Inflammatory macrophage (primary cell): ENCODE results near the gene MAPK12.
"Not testable (repeated sequence)": the region's sequence is repeated elsewhere in the genome, so short reads cannot be mapped to it uniquely, and the experiment has no call there.

ENCODE experiments used
- DNase-seq, 2 donors: peaks; one replicate each; pipeline ENCODE4 v3.0.0-alpha.2; 2020 to 2022

The MAPK12 gene

DNA sequence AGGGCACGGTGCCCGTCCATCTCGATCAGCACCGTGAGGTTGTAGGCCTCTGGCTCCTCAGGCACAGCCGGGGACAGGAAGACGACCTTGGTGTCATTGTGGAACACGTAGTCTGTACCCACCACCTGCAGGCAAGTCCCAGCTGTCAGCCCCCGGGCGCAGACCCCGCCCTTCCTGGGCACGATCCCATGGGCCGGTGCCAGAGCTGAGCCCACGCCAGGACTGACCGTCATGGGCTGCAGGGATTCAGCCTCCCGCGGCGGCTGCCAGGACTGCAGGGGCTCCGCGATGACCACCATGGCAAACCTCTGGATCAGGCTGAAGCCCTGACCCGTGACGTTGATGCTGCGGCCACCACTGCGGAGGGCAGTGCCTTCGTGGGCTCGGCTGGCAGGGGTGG is 20.5 kb upstream of the MAPK12 start:
- no peak for DNase-seq

DNA sequence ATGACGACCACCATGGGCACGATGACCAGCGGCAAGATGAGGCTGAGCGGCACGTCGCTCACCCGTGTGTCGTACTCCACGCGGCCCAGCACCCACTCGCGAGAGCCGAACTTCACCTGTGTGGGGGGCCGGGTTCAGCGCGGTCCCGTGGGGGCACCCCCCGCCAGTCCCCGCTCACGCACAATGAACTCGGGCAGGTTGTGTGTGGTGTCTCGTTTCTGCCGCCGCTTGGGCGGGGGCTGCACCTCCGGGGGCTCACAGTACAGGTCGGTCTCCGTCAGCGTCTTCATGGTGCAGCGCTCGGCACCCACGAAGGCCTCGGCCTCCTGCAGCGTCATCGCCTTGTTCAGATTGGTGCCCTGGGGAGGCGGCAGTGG is 19.9 kb upstream of the MAPK12 start:
- DNase-seq = no peak

DNA sequence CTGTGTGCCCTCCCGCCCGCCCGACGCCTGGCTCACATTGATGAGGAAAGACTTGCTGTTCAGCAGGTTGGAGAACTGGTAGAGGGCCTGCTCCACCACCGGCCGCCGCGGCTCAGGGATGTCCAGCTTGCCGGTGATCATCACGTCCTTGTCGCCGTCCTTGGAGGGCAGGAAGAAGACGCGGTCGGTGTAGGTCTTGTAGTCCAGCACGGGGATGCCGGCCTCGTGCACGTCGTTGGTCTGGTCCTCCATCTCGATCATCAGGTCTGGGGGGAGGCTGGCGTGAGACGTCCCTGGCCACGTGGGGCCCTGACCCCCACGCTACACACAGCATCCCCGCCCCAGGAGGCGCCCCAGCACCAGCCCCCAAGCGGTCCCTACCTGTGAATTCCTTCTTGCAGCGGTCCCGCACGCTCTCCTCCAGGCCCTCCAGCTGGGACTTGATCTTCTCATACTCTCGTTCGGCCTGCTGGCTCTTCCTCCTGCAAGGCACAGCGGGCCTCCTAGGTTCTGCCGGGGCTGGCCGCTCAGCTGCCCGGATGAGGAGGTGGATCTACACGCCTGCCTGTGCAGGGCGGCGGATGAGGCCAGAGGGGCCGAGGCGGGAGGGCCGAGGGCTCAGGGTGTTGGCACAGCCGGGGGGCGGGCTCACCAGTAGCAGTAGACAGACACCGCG is 19.4 kb upstream of the MAPK12 start:
- no peak for DNase-seq

DNA sequence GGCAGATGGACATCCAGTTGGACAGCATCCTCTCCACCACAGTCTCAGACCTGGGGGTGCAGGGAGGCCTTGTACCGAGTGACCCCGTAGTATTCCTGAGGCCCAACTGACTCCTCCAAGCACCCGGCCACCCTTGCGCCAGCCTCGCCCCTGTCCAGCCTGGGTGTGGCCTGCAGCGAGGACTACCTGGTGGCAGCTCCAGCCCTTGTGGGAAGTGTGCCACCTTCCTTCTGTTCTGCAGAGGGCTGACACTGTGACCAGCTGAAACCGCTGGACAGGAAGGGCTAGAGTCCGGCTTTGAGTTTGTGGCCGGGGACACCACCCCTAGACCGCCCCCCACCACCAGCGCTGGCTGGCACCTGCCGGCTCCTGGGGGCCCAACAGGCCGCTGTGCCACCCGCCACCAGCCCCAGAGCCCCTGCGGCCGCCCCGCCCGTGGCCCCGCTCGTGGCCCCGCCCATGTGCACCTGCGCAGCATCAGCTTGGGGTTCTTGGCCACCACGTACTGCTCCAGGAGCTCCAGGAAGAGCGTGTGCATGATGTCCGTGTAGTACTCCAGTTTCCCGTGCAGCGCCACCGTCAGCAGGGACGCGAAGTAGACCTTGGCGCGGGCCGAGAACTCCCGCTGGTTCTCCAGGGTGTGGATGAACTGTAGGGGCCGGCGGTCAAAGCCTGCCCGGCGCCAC is 18.7 kb upstream of the MAPK12 start:
- no peak for DNase-seq

DNA sequence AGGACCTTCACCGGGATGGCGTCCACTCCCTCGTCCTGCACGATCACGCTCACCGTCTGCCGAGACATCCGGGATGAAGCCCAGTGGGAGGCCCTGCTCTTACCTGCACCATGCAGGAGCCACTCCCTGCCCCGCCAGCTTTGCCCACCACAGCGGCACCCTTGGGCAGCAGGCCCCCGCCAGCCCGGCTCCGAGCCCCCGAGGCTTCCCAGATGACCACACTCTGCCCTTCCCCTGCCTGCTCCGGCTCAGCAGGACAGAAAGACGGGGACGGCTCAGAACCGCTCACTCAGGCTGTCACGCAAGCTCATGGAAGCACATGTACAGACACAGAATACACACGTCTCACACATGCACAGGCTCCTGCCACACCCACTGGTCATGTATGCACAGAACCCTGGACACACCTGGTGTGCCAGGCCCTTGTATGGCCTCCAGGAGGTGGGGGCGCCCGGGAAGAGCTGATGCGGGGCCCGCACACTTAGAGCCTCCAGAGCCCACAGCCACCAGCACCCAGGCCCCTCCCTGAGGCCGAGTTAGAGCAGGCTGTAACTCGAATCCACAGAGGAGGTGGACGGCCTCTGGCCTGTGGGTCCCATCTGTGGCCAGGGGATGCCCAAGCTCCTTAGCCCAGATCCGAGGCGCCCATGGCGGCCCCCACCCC is 17.6 kb upstream of the MAPK12 start:
- no peak for DNase-seq

DNA sequence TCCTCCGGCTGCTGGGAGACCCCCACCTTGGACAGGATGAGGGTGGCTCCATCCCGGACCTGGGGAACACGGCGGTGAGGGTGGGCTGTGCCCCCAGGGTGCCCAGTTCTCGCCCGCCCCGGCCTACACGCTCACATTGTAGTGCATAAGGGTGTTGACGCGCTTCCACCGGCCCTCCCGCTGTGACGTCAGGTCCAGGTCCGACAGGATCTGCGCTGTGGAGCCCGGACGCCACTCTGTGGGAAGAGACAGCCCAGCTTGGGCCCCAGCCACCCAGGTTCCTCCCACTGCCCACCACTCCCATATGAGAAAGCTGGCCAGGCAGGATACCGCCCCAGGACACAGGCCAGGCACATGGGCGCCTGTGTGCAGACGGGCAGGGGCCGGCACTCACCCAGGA is 17.0 kb upstream of the MAPK12 start:
- DNase-seq = no peak

DNA sequence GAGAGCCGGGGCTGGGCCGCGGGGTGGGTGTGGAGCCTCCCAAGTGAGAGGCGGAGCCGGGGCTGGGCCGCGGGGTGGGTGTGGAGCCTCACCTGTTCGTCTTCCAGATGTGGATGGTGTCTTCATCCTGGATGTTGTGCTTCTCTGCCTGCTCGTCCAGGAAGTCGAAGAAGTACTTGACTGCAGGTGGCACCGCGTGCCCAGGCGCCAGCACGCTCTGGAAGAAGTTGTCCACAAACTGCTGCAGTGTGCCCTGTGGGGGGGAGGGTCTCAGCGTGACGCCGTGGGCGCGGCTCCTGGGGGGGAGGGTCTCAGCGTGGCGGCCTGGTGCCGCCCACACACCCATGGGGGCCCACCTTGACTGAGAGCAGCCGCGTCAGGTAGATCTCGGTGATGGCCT is 16.3 kb upstream of the MAPK12 start:
- no peak for DNase-seq

DNA sequence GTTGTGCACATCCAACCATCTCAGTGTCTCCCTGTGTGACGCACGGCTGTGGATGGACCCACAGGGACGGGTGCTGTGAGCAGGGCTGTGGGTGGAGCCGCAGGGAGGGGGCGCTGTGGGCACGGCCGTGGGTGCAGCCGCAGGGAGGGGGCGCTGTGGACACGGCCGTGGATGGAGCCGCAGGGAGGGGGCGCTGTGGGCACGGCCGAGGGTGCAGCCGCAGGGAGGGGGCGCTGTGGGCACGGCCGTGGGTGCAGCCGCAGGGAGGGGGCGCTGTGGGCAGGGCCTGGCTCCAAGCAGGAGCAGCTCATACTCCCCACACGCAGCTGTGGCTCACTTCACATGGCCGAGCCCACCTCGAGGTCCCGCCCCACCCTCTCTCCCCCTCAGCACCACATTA is 14.7 kb upstream of the MAPK12 start:
- DNase-seq = peak; percentile 49 to 63

DNA sequence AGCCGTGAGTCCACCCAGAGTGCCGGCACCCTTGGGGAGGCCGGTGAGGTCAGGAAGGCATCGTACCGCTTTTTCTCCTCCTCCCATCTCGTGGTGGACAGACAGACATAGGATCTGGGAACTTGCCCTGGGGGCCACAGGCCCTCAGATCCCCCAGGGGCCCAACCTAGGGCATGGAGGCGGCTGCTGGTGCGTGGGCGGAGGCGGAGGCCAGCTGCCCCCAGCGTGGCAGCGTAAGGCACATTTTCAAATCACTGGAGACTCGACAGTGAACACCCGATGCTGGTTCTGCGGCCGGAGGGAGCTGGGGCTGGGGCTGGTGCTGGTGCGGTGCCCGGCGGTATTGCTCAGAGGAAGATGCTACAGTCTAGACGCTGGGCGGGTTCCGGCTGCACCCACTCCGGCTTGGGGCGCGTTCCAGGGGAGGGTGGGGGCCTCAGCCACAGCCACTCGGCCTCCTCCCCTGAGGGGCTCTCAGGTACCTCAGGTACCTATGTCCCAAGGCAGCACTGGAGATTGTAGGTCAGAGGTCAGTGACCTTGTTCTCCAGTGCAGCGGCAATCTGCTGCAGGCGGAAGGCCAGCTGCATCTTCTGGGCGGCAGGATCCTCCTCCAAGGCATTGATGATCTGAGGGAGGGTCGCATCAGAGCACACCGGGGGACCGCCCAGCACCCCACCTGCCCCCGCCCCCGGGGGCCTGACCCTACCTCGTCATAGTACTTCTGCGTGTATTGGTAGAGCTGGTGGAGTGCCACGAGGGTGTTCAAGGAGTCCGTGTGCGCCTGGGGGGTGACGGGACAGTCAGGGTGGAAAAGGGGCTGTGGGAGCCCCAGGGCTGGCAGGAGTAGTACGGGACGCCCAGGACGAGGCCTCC is 13.9 kb upstream of the MAPK12 start:
- no peak for DNase-seq

DNA sequence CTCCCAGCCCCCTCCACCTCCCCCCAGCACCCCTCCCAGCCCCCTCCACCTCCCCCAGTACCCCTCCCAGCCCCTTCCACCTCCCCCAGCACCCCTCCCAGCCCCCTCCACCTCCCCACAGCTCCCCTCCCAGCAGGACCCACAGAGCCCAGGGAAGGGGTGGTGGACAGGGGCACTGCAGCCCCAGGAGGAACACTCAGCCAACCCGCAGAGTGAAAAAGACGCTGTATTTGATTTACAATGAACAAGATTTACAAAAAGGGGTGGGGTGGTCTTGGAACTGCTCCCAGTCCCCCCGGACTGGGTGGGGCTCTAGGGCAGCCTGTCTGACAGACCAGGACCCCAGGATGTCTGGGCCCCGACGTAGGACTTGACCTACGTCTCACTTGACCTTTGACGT is 13.3 kb upstream of the MAPK12 start:
- no peak for DNase-seq

DNA sequence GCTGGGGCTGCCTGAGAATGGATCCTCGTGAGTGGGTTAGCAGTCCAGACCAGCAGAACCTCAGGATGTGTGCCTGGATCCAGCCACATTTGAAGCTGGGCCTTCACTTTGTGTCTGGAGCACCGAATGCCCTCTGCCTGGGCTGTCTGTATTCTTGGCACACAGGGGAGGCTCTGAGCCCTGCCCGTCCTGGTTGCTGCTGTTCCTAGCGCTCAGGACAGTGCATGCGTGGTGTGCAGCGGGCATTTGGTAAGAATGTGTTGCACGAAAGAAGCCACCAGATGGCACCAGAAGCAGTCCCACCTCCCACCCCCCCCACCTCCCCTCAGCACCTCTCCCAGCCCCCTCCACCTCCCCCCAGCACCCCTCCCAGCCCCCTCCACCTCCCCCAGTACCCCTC is 12.8 kb upstream of the MAPK12 start:
- peak; percentile 48 to 55 for DNase-seq

DNA sequence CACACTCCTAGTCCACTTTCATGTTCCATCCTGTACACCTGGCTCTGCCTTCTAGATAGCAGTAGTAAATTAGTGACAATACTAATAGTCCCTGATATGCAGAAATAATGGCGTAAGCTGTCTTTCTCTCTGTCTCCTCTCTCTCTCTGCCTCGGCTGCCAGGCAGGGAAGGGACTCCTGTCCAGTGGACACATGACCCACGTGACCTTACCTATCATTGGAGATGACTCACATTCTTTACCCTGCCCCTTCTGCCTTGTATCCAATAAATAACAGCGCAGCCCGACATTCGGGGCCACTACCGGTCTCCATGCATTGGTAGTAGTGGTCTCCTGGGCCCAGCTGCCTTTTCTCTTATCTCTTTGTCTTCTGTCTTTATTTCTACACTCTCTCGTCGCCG is 12.3 kb upstream of the MAPK12 start:
- DNase-seq = not testable (repeated sequence)

DNA sequence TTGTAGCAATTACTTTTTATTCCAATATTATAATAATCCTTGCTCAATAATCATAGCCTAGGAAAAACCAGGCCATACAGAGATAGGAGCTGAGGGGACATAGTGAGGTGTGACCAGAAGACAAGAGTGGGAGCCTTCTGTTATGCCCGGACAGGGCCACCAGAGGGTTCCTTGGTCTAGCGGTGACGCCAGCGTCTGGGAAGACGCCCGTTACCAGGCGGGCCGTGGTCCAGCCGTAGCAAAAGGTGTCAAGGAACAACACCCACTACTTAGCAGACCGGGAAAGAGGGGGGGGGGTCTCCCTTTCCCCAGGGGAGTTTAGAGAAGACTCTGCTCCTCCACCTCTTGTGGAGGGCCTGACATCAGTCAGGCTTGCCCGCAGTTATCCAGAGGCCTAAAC is 11.9 kb upstream of the MAPK12 start:
- not testable (repeated sequence) for DNase-seq

DNA sequence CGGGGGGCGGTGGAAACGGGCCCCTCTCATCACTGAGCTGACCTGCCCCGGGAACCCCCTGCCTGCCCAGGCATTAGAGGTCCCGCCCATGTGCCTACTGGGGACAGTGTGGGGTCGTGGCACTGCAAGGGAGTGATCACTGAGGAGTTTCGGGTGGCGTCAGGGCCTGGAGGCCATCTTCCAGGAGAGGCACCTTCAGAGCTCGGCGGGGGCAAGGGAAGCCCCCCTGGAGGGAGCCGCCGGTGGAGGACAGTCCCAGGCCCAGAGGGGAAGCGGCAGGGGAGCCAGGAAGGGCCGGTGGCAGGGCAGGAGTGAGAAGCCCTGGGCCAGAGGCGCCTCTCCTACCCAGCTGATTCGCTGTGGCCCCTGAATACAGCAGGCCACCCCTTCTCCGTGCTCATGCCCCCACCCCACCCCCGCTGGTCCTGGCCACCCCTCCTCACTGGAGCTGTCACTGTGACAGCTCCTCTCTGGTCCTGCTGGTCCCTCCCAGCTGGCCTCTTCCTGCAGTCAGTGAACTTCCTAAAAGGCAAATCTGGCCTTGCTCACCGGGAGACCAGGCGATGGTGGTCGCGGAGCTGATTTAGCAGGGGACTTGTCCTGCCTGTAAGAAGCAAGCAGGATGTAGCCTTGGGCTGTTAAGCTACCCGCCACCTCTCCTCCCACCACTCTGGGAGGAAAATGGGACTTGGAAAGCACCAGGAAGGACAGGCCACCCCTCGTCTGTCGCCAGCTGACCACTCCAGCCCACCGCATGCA is 10.7 kb upstream of the MAPK12 start:
- DNase-seq = peak in 1 of 2 donors; percentile 9

DNA sequence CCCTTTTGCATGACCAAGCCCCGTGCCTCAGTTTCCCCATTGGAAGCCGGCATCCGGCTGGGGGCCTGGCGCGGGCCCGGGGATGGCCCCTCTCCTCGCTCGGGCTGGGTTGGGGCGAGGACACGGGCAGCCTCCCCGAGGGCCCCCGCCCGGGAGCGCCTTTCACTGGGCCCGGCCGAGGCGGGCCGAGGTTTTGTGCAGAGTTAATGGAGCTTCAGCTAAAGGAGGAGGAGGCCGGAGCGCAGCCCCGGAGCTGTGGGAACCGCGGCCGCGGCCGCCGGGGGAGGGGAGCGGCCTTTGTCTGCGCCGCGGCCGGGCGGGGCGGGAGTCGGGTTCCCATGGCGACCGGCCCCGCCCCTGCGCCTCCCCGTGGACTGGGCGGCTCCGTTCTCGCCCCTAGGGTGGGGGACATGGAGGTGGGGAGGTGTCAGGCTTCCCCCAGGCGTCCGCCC is 10.1 kb upstream of the MAPK12 start:
- DNase-seq = peak; percentile 35 to 37

DNA sequence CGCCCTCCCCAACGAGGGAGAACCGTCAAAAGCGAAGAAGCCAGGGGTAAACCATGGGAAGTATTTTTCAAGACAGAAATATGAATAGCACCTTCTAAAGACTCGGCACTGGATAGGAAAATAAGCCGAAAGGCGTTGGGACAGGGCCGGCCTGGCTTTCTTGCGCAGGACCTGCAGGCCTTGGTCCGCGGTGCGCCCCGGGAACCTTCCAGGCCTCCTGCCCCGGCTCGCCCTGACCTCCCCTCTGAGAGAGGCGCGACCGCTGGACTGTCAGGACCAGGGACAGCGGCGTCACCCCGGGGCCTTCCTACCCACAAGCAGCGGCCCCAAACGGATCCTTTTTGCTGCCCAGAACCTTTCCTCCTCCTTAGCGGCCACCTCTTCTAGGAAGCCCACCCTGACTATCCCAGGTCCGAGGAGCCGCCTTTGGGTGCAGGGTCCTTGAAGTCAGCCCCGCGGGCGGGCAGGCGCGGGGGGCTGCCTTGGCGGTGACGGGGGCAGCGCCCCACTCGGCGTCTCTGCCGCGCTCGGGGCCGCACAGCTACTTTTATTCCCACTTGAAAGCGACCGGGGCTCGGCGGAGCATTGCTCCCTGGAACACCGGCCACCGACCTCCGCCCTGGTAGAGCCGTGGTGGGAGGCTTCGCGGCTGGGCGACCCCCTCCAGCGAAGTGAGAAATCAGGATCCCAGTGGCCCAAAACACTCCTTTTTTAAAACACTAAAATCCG is 9.3 kb upstream of the MAPK12 start:
- peak; percentile 55 to 69 for DNase-seq

DNA sequence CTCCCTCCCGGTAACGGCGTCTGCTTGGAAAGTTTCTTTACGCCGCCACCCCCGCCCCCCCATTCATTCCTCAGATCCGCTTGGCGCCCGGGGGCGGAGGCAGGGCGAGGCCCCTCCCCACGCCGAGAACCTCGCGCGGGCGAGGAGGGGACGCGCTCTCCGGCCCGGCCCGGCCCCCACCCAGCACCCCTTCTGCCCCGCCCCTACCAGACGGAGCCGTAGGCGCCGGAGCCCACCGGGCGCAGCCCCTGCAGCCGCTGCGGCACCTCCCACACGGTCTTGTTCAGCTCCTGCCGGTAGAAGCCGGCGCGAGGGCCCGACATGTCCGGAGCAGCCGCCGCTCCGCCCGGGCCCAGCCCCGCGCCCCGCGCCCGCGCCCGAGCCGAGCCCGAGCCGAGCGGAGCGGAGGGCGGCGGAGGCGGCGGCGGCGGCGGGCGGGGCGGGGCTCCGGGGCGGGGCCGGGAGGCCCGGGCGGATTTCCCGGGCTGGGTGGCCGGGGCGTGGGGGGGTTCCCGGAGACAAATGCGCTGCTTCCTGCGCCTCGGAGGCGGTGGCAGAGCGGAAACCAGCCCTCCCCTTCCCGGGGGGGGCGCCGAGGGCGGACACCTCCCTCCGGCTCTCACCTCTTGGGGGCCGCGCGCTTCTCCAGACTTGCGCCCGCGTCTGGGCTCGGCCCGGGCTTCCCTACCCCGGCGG is 8.6 kb upstream of the MAPK12 start, which contains the start of gene MAPK11:
Gene MAPK11 (minus strand): TSS at position 411 of the 696 bp plus-strand sequence. CDS start 88 bp downstream, at position 323.
- no peak for DNase-seq

DNA sequence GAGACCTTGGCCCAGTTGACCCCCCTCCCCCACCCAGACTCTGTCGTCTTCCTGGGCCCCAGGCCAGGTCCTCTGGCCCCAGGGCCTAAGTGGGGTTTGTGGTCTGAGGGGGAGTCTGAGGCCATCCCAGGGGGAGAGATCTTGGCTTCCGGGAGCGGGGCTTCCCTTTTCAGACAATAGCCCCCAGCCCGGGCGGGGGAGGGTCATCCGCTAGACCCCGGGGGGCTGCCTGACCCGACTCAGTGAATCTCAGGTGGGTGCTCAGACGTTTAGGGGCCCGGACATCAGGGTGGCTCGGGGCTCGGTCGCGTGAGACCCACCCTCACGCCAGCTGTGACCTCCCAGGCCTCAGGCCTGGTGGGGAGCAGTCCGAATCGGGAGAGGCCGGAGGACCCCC is 8.1 kb upstream of the MAPK12 start:
- no peak for DNase-seq

DNA sequence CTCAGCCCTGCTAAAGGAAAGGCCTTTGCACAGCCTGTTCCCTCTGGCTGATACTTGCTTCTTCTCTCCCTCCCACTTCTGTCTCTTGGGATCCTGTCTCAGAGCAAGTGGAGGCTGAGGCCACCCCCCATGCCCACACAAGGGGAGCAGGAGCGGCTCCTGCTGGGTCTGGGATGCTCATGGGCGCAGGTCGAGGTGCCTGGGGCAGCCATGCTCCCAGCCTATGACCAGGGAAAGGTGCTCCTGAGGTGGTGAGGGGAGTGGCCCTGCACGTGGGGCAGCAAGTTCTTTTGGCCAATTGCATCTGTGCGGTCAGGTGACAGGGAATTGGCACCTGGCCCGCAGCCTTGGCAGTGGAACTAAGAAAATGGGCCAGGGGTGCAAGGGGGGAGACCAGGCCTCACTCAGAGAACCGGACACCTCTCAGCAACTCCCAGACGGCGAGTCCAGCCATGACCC is 7.2 kb upstream of the MAPK12 start:
- DNase-seq = no peak

DNA sequence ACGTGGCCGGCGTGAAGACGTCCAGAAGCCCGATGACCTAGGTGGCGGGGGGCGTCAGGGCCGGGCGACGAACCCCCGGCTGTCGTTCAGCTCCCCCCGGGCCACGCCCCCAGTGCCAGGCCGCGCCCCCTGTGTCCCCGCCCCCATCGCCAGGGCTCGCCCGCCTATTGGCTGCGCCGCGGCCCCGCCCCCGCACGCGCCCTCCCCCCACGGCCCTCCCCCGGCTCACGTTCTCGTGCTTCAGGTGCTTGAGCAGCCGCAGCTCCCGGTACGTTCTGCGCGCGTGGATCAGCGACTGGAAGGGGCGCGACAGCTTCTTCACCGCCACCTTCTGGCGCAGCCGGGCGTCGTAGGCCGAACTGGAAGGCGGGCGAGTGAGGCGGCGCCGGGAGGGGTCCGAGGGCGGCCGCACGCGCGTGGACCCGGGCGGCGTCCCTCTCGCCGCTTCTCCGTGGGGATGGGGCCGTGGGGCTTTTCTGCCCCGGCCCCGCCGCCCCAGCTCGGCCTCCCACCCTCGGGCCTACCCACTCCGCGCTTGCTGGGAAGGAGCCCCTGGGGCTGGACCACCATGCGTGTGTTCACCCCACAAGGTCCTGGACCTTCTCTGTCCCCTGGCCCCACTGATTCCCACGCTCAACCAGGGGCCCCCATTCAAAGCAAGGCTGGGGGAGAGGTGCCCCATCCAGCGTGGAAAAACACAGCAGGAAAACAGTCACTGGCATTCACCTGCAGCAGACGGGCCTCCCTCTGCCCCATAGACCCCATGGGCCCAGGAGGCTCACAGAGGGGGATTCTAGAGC is 6.3 kb upstream of the MAPK12 start:
- DNase-seq = peak in 1 of 2 donors; percentile 26
